Fibroblast of skin of abdomen (primary cell): ENCODE results near the gene FFAR3.
A peak's percentile ranks its signal among the peaks of the same experiment; 100 is the strongest.

Experiments
- DNase-seq: peaks from one replicate; pipeline ENCODE4 v3.0.0-alpha.2; 2013

FFAR3 gene

GRCh38 chr19:35404879-35405622 is 46.8 kb downstream of the FFAR3 start:
- peak; percentile 90 for DNase-seq

GRCh38 chr19:35407619-35408018 is 49.4 kb downstream of the FFAR3 start:
- DNase-seq = no peak

- no peak for DNase-seq
These were observed 50.3 kb downstream of the FFAR3 start for GRCh38 chr19:35408284-35409171.

GRCh38 chr19:35409191-35409590 is 50.9 kb downstream of the FFAR3 start:
- no peak for DNase-seq
